OCI-LY7 (cell line): ENCODE measurements around the gene AP1M2. TPM values are rescaled to one million over a fixed set of nuclear protein-coding genes. Genes with fewer than 3 reads are reported as not detected.

Experiments
- BruUV-seq: library from RNA; stranded (reverse); fragments of 400-500 nt; replicated peaks from 2 replicates; lab custom pipeline; 2021; lab: Mats Ljungman, UMichigan
- CTCF ChIA-PET: fragments of 300-600 bp; sonication (Branson Sonifier 250); formaldehyde crosslinking; loops from one replicate; lab custom pipeline; 2022; ENCODE audit warnings: antibody characterized with exemption; ENCODE audit not compliant: unreplicated experiment; lab: Charles Lee
- POLR2A ChIA-PET: fragments of 300-600 bp; sonication (Branson Sonifier 250); formaldehyde crosslinking; loops from one replicate; lab custom pipeline; 2022; ENCODE audit warnings: antibody characterized with exemption; lab: Charles Lee
- DNase-seq: peaks from one replicate; pipeline ENCODE4 v3.0.0-alpha.2; 2015; ENCODE audit warnings: low spot score
- H2AFZ ChIP-seq: fragments of 200-600 bp; sonication (generic), shearing (Covaris generic); 2 replicates; pipeline ENCODE4 v1.6.1; 2014; ENCODE audit warnings: mild to moderate bottlenecking, antibody characterized with exemption, low read length, moderate library complexity
- H3K27ac ChIP-seq: fragments of 200-600 bp; sonication (generic); 2 replicates; pipeline ENCODE4 v1.5.1; 2014; ENCODE audit warnings: mixed run types, low read depth, mild to moderate bottlenecking, moderate library complexity, low read length, inconsistent platforms; ENCODE audit not compliant: poor library complexity, severe bottlenecking
- H3K36me3 ChIP-seq: fragments of 200-600 bp; sonication (generic); 2 replicates; pipeline ENCODE4 v1.6.1; 2014; ENCODE audit warnings: mild to moderate bottlenecking, antibody characterized with exemption, low read length, moderate library complexity, mixed read lengths; ENCODE audit not compliant: insufficient read depth
- H3K4me1 ChIP-seq: fragments of 200-600 bp; sonication (generic); 2 replicates; pipeline ENCODE4 v1.5.1; 2014; ENCODE audit warnings: mild to moderate bottlenecking, low read length; ENCODE audit not compliant: insufficient read depth, poor library complexity, severe bottlenecking
- H3K4me2 ChIP-seq: fragments of 200-600 bp; sonication (generic); 2 replicates; pipeline ENCODE4 v1.6.1; 2014; ENCODE audit warnings: mild to moderate bottlenecking, low read length
- H3K4me3 ChIP-seq: fragments of 200-600 bp; sonication (generic); 2 replicates; pipeline ENCODE4 v1.5.1; 2014; ENCODE audit warnings: mild to moderate bottlenecking, low read depth, low read length; ENCODE audit not compliant: poor library complexity, severe bottlenecking
- H3K79me2 ChIP-seq: fragments of 200-600 bp; sonication (generic); 2 replicates; pipeline ENCODE4 v1.6.1; 2016; ENCODE audit warnings: low read depth, mild to moderate bottlenecking, low read length, moderate library complexity, mixed read lengths; ENCODE audit not compliant: insufficient read depth
- H3K9me2 ChIP-seq: fragments of 200-600 bp; sonication (generic); 2 replicates; pipeline ENCODE4 v1.6.1; 2016; ENCODE audit warnings: mild to moderate bottlenecking, low read length, mixed read lengths; ENCODE audit not compliant: insufficient read depth
- H3K9me3 ChIP-seq: fragments of 200-600 bp; sonication (generic); 2 replicates; pipeline ENCODE4 v1.6.1; 2014; ENCODE audit warnings: mild to moderate bottlenecking, mixed run types, low read length, mixed read lengths
- H4K20me1 ChIP-seq: fragments of 200-600 bp; sonication (generic); 2 replicates; pipeline ENCODE4 v1.6.1; 2014; ENCODE audit warnings: mild to moderate bottlenecking, antibody characterized with exemption, low read length, moderate library complexity, mixed read lengths; ENCODE audit not compliant: insufficient read depth
- CTCF ChIP-seq: fragments of 200-600 bp; sonication (generic); conservative IDR thresholded peaks from 2 replicates; pipeline ENCODE4 v1.5.1; 2014; ENCODE audit warnings: mild to moderate bottlenecking, antibody characterized with exemption, low read length, moderate library complexity, mixed read lengths
- EZH2phosphoT487 ChIP-seq: fragments of 200-600 bp; sonication (generic); IDR thresholded peaks from 2 replicates; pipeline ENCODE4 v1.6.1; 2018; ENCODE audit warnings: low read depth, borderline replicate concordance, mild to moderate bottlenecking, mixed run types, antibody characterized with exemption, low read length, moderate library complexity, mixed read lengths
- intact Hi-C: fragments of 100-400 bp; cut with micrococcal nuclease; formaldehyde crosslinking; loops from one replicate; pipeline ENCODE4 v1.10.0; 2022; ENCODE audit not compliant: unreplicated experiment
- total RNA-seq, 2 experiments: library from RNA; depleted of rRNA in 1 of 2; stranded (reverse); fragments of >200 nt in 1 of 2; shearing (Covaris generic) in 1 of 2; gene quantifications; 2 replicates each; pipeline ENCODE4 v1.2.3, GENCODE V29; 2014 to 2022

AP1M2 gene
- total RNA-seq, 2 experiments from 2014 or later: 0.44 TPM; not detected in 1

GRCh38 chr19:10612499-10613119 is 25.5 kb upstream of the AP1M2 start:
- Histone ChIP-seq H2AFZ (no peak overlapping the region), H3K27ac (no peak overlapping the region), H3K9me2 (no peaks in the 10 kb centered on the region), H3K9me3 (no peaks in the 10 kb centered on the region), H3K4me1 (peaks cover 7% of the 10 kb centered on the region), H3K4me3 (no peak overlapping the region), H3K4me2 (no peak overlapping the region), H3K79me2 (peaks cover 91% of the 10 kb centered on the region), H3K36me3 (peaks cover 57% of the 10 kb centered on the region), H4K20me1 (peaks cover 3% of the 10 kb centered on the region; the same call in 1 of the 2 replicates)
- ChIA-PET CTCF (no interaction called here), POLR2A (no interaction called here)
- intact Hi-C loops: no loop called here
- TF ChIP-seq EZH2phosphoT487 (no peak), CTCF (no peak)
- DNase-seq: no peak
- no TSS peak for BruUV-seq

- ChIA-PET CTCF (no interaction called here), POLR2A (no interaction called here)
- H4K20me1 ChIP-seq: peaks cover 3% of the 10 kb centered on the region; the same call in 1 of the 2 replicates
- H3K79me2 ChIP-seq: peaks cover 91% of the 10 kb centered on the region
- intact Hi-C loops: no loop called here
- H3K9me2 ChIP-seq: no peaks in the 10 kb centered on the region
- peaks cover 7% of the 10 kb centered on the region for H3K4me1 ChIP-seq
- H3K4me3 ChIP-seq: no peak overlapping the region
- H3K9me3 ChIP-seq: no peaks in the 10 kb centered on the region
- H2AFZ ChIP-seq: no peak overlapping the region
- H3K36me3 ChIP-seq: peaks cover 56% of the 10 kb centered on the region
- no TSS peak for BruUV-seq
- TF ChIP-seq CTCF: no peak
- no peak for TF ChIP-seq EZH2phosphoT487
- no peak overlapping the region for H3K27ac ChIP-seq
- no peak overlapping the region for H3K4me2 ChIP-seq
- no peak for DNase-seq
Observed at GRCh38 chr19:10611907-10612306, 24.8 kb upstream of the AP1M2 start.

DNA sequence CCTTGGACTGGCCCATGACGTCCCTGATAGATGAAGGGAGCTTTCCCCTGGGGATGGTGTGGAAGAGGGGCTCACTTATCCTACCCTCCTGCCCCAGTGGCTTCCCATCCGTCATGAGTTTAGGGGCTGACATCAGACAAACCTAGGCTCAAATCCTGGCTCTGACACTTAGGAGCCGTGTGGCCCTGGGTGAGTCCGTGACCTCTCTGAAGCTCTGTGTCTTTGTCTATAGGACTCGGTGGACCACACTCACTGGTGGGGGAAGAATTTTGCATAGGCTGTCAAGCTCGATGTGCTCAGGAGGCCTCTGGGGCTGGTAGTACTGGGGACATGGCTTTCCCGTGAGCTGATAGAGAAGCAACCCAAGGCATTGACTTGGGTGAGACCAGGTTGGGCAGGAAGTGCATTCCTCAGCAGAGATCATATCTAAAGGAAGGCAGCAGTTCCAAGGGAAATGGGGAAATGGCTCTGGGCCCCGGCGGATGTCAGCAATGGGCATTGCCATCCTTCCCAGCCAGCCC is 17.4 kb upstream of the AP1M2 start:
- Histone ChIP-seq H3K27ac (peak overlapping the region; percentile 93), H3K4me1 (peaks cover 40% of the 10 kb centered on the region), H2AFZ (no peak overlapping the region), H4K20me1 (0 out of 2 replicates have a peak, but pooled peaks cover 3% of the 10 kb centered on the region), H3K9me3 (no peaks in the 10 kb centered on the region), H3K4me2 (peak overlapping the region; percentile 97), H3K36me3 (peaks cover 24% of the 10 kb centered on the region), H3K9me2 (no peaks in the 10 kb centered on the region), H3K4me3 (peak overlapping the region; percentile 93), H3K79me2 (peaks cover 64% of the 10 kb centered on the region)
- intact Hi-C loops: loop anchor here (5.0 kb wide), 1 partner anchor 367 kb away; no protein-coding TSS in a partner anchor
- POLR2A ChIA-PET: interaction anchor here (0.5 to 3.4 kb wide), 6 partner anchors 9 to 60 kb away, joined by 3 to 22 read pairs (median 4); no protein-coding TSS in a partner anchor
- TF ChIP-seq EZH2phosphoT487 (no peak), CTCF (no peak)
- peak; percentile 73 for DNase-seq
- CTCF ChIA-PET: interaction anchor here (1.0 to 1.1 kb wide), 2 partner anchors 23 to 40 kb away, joined by 3 to 5 read pairs; no protein-coding TSS in a partner anchor
- BruUV-seq: no TSS peak
